Caco-2 (cell line): ENCODE measurements around the gene HKDC1. TPM values are rescaled to one million over a fixed set of nuclear protein-coding genes. Genes with fewer than 3 reads are reported as not detected.

Source experiments
- BruUV-seq: library from RNA; stranded (reverse); fragments of 400-500 nt; replicated peaks from 2 replicates; lab custom pipeline; 2021; lab: Mats Ljungman, UMichigan
- CTCF ChIA-PET: fragments of 300-600 bp; sonication (Branson Sonifier 250); formaldehyde crosslinking; loops from one replicate; lab custom pipeline; 2022; ENCODE audit warnings: antibody characterized with exemption; lab: Charles Lee
- POLR2A ChIA-PET: fragments of 300-600 bp; sonication (Branson Sonifier 250); formaldehyde crosslinking; loops from one replicate; lab custom pipeline; 2022; ENCODE audit warnings: antibody characterized with exemption; lab: Charles Lee
- DNase-seq, 2 experiments: peaks; one replicate each; pipeline versions ENCODE4 v3.0.0 to v3.0.0-alpha.2; 2020 to 2022
- H3K27me3 ChIP-seq: replicated peaks from 2 replicates; pipeline ENCODE4 v1.6.0; 2011; ENCODE audit warnings: low read length; ENCODE audit not compliant: control insufficient read depth, insufficient read depth
- H3K36me3 ChIP-seq: 2 replicates; pipeline ENCODE4 v1.5.1; 2011; ENCODE audit warnings: low read length; ENCODE audit not compliant: control insufficient read depth, insufficient read depth
- H3K4me1 ChIP-seq: fragments of 250-450 bp; sonication (Bioruptor Pico); 2 replicates; pipeline ENCODE4 v1.5.1; 2020; ENCODE audit warnings: mild to moderate bottlenecking
- H3K4me3 ChIP-seq: 2 replicates; pipeline ENCODE4 v1.5.1; 2011; ENCODE audit warnings: low read depth, mild to moderate bottlenecking, control low read depth, low read length
- H3K9me3 ChIP-seq: fragments of 250-450 bp; sonication (Bioruptor Pico); 2 replicates; pipeline ENCODE4 v1.5.1; 2020; ENCODE audit warnings: mild to moderate bottlenecking, moderate library complexity
- H3K27ac Mint-ChIP-seq: one replicate; pipeline ENCODE4 v1.8.0; 2022; ENCODE audit warnings: mixed read lengths; ENCODE audit not compliant: unreplicated experiment
- H3K27me3 Mint-ChIP-seq: one replicate; pipeline ENCODE4 v1.8.0; 2022; ENCODE audit warnings: mixed read lengths; ENCODE audit not compliant: insufficient read depth, unreplicated experiment
- H3K36me3 Mint-ChIP-seq: one replicate; pipeline ENCODE4 v1.8.0; 2022; ENCODE audit warnings: mild to moderate bottlenecking, mixed read lengths; ENCODE audit not compliant: insufficient read depth, unreplicated experiment
- H3K4me1 Mint-ChIP-seq: one replicate; pipeline ENCODE4 v1.8.0; 2022; ENCODE audit warnings: low read depth, mixed read lengths; ENCODE audit not compliant: unreplicated experiment
- H3K4me3 Mint-ChIP-seq: one replicate; pipeline ENCODE4 v1.8.0; 2022; ENCODE audit warnings: mild to moderate bottlenecking, moderate library complexity, mixed read lengths; ENCODE audit not compliant: unreplicated experiment
- H3K9me3 Mint-ChIP-seq: one replicate; pipeline ENCODE4 v1.8.0; 2022; ENCODE audit warnings: mixed read lengths; ENCODE audit not compliant: unreplicated experiment
- CTCF ChIP-seq, 2 experiments: fragments of 200-600 bp in 1 of 2; IDR thresholded peaks; 1 replicate in 1 of 2; 2 replicates in 1 of 2; pipeline versions ENCODE4 v1.5.1 to v1.8.0; 2011 to 2022; ENCODE audit warnings: antibody characterized with exemption in 1 of 2, control low read depth in 1 of 2, inconsistent platforms in 1 of 2, low read depth in 1 of 2, low read length in 1 of 2, mild to moderate bottlenecking in 1 of 2, moderate library complexity in 1 of 2; ENCODE audit not compliant: insufficient read depth in 1 of 2, severe bottlenecking in 1 of 2, unreplicated experiment in 1 of 2
- intact Hi-C: fragments of 100-400 bp; cut with micrococcal nuclease; formaldehyde crosslinking; loops from one replicate; pipeline ENCODE4 v1.10.0; 2022; ENCODE audit not compliant: unreplicated experiment
- total RNA-seq: library from RNA; stranded (reverse); gene quantifications from 2 replicates; pipeline ENCODE4 v1.2.3, GENCODE V29; 2022

HKDC1 gene
- total RNA-seq, 1 experiment from 2014 or later = 24.5 TPM

GRCh38 chr10:69201045-69201444 lies 19.1 kb upstream of the HKDC1 start:
- Histone ChIP-seq H3K4me1 (peaks cover 7% of the 10 kb centered on the region; the same call in 1 of the 2 replicates), H3K9me3 (no peaks in the 10 kb centered on the region), H3K36me3 (peaks cover 2% of the 10 kb centered on the region; the same call in 1 of the 2 replicates), H3K4me3 (no peak overlapping the region), H3K27me3 (no peaks in the 10 kb centered on the region)
- Mint-ChIP-seq H3K27ac (no peak overlapping the region), H3K4me3 (no peak overlapping the region), H3K4me1 (peaks cover 16% of the 10 kb centered on the region), H3K27me3 (no peaks in the 10 kb centered on the region), H3K9me3 (no peaks in the 10 kb centered on the region), H3K36me3 (peaks cover 55% of the 10 kb centered on the region)
- no TSS peak for BruUV-seq
- ChIA-PET CTCF (interaction anchor here (0.5 kb wide), 1 partner anchor 37 kb away, joined by 3 read pairs; no protein-coding TSS in a partner anchor), POLR2A (no interaction called here)
- no peak for DNase-seq
- intact Hi-C loops = no loop called here
- TF ChIP-seq CTCF (IDR thresholded peaks at IDR 0.05; ENCODE audit: insufficient read depth in 1 of 2, low read depth in 1 of 2, low read length in 1 of 2, severe bottlenecking in 1 of 2, unreplicated experiment in 1 of 2) = no peak

- Mint-ChIP-seq H3K27me3 (no peaks in the 10 kb centered on the region), H3K4me1 (peaks cover 16% of the 10 kb centered on the region), H3K9me3 (no peaks in the 10 kb centered on the region), H3K36me3 (peaks cover 62% of the 10 kb centered on the region), H3K27ac (no peak overlapping the region), H3K4me3 (no peak overlapping the region)
- ChIA-PET POLR2A (no interaction called here), CTCF (no interaction called here)
- intact Hi-C loops = no loop called here
- Histone ChIP-seq H3K36me3 (peaks cover 3% of the 10 kb centered on the region; the same call in 1 of the 2 replicates), H3K27me3 (no peaks in the 10 kb centered on the region), H3K4me1 (peaks cover 7% of the 10 kb centered on the region; the same call in 1 of the 2 replicates), H3K4me3 (no peak overlapping the region), H3K9me3 (no peaks in the 10 kb centered on the region)
- DNase-seq = no peak
- BruUV-seq = no TSS peak
- no peak for TF ChIP-seq CTCF (IDR thresholded peaks at IDR 0.05; ENCODE audit: insufficient read depth in 1 of 2, low read depth in 1 of 2, low read length in 1 of 2, severe bottlenecking in 1 of 2, unreplicated experiment in 1 of 2)
These were observed 17.8 kb upstream of the HKDC1 start for GRCh38 chr10:69202332-69202731.

- no peak overlapping the region for H3K4me3 ChIP-seq
- no peaks in the 10 kb centered on the region for H3K27me3 Mint-ChIP-seq
- H3K9me3 Mint-ChIP-seq = no peaks in the 10 kb centered on the region
- intact Hi-C loops = no loop called here
- H3K4me3 Mint-ChIP-seq = no peak overlapping the region
- TF ChIP-seq CTCF (IDR thresholded peaks at IDR 0.05; ENCODE audit: insufficient read depth in 1 of 2, low read depth in 1 of 2, low read length in 1 of 2, severe bottlenecking in 1 of 2, unreplicated experiment in 1 of 2) = no peak
- H3K27ac Mint-ChIP-seq = no peak overlapping the region
- no peaks in the 10 kb centered on the region for H3K9me3 ChIP-seq
- no peaks in the 10 kb centered on the region for H3K27me3 ChIP-seq
- peaks cover 16% of the 10 kb centered on the region for H3K4me1 ChIP-seq
- peaks cover 28% of the 10 kb centered on the region for H3K4me1 Mint-ChIP-seq
- POLR2A ChIA-PET = no interaction called here
- BruUV-seq = no TSS peak
- CTCF ChIA-PET = no interaction called here
- H3K36me3 ChIP-seq = peaks cover 4% of the 10 kb centered on the region; the same call in 1 of the 2 replicates
- H3K36me3 Mint-ChIP-seq = peaks cover 46% of the 10 kb centered on the region
- no peak for DNase-seq
These were observed 11.4 kb upstream of the HKDC1 start for GRCh38 chr10:69208761-69209160.
